Hepatocyte (in vitro differentiated cells): ENCODE data around the gene PAXX. TPM values are rescaled to one million over a fixed set of nuclear protein-coding genes. Genes with fewer than 3 reads are reported as not detected.

Experiments
- DNase-seq: peaks from one replicate; pipeline ENCODE4 v3.0.0-alpha.2; 2016; ENCODE audit warnings: low spot score
- H2AFZ ChIP-seq: fragments of 200-600 bp; sonication (generic); 2 replicates; pipeline ENCODE4 v1.6.0; 2016; ENCODE audit warnings: antibody characterized with exemption, mild to moderate bottlenecking
- H3K27ac ChIP-seq: fragments of 200-600 bp; sonication (generic); 2 replicates; pipeline ENCODE4 v1.5.1; 2016; ENCODE audit warnings: mild to moderate bottlenecking
- H3K27me3 ChIP-seq: fragments of 200-600 bp; sonication (generic); 2 replicates; pipeline ENCODE4 v1.6.1; 2016
- H3K36me3 ChIP-seq: fragments of 200-600 bp; sonication (generic); replicated peaks from 2 replicates; pipeline ENCODE4 v1.5.1; 2016; ENCODE audit warnings: low read depth; ENCODE audit not compliant: insufficient read depth
- H3K4me1 ChIP-seq: fragments of 200-600 bp; sonication (generic); 2 replicates; pipeline ENCODE4 v1.5.1; 2016; ENCODE audit warnings: mild to moderate bottlenecking, moderate library complexity; ENCODE audit not compliant: insufficient read depth
- H3K4me2 ChIP-seq: fragments of 200-600 bp; sonication (generic); 2 replicates; pipeline ENCODE4 v1.6.0; 2016
- H3K4me3 ChIP-seq: fragments of 200-600 bp; sonication (generic); 2 replicates; pipeline ENCODE4 v1.5.1; 2016; ENCODE audit warnings: mild to moderate bottlenecking
- H3K79me2 ChIP-seq: fragments of 200-600 bp; sonication (generic); 2 replicates; pipeline ENCODE4 v1.6.0; 2017; ENCODE audit warnings: mild to moderate bottlenecking
- H3K9me2 ChIP-seq: fragments of 200-600 bp; sonication (generic); replicated peaks from 2 replicates; pipeline ENCODE4 v1.6.0; 2017; ENCODE audit warnings: mild to moderate bottlenecking; ENCODE audit not compliant: insufficient read depth
- H3K9me3 ChIP-seq: fragments of 200-600 bp; sonication (generic); 2 replicates; pipeline ENCODE4 v1.5.1; 2016; ENCODE audit warnings: low read depth, mild to moderate bottlenecking
- H4K20me1 ChIP-seq: fragments of 200-600 bp; sonication (generic); 2 replicates; pipeline ENCODE4 v1.6.0; 2016; ENCODE audit warnings: mild to moderate bottlenecking; ENCODE audit not compliant: insufficient read depth, poor library complexity, severe bottlenecking
- EZH2 ChIP-seq: fragments of 200-600 bp; sonication (generic); IDR thresholded peaks from 2 replicates; pipeline ENCODE4 v1.6.1; 2016; ENCODE audit warnings: antibody characterized with exemption, mild to moderate bottlenecking, borderline replicate concordance
- EZH2phosphoT487 ChIP-seq: fragments of 200-600 bp; sonication (generic); IDR thresholded peaks from one replicate; pipeline ENCODE4 v1.6.1; 2018; ENCODE audit warnings: antibody characterized with exemption, mild to moderate bottlenecking, low read depth, moderate library complexity; ENCODE audit not compliant: unreplicated experiment, severe bottlenecking
- WGBS: methylation state at CpG from one replicate; pipeline ENCODE4 v1.1.6; 2016; ENCODE audit warnings: low lambda C conversion rate; ENCODE audit errors: missing lambda C conversion rate; 5-methylcytosine and 5-hydroxymethylcytosine counted together
- polyA plus RNA-seq: library from polyadenylated mRNA; unstranded; fragments of >200 nt; fragmentation: Nextera tagmentation; extraction: Ambion mirVana; gene quantifications from 2 replicates; pipeline ENCODE4 v1.2.1, GENCODE V29; 2016
- total RNA-seq: library from RNA; depleted of rRNA; stranded (reverse); fragments of >200 nt; gene quantifications from 2 replicates; pipeline ENCODE4 v1.2.3, GENCODE V29; 2014
- TF ChIP-seq, protein P1 (sequence below): fragments of 200-600 bp; sonication (generic); IDR thresholded peaks from 2 replicates; pipeline ENCODE4 v1.5.1; 2016; ENCODE audit warnings: antibody characterized with exemption, mild to moderate bottlenecking; ENCODE audit not compliant: poor library complexity

PAXX gene
- total and polyA plus RNA-seq, 2 experiments from 2014 or later: 39.5 to 89.5 TPM

DNA sequence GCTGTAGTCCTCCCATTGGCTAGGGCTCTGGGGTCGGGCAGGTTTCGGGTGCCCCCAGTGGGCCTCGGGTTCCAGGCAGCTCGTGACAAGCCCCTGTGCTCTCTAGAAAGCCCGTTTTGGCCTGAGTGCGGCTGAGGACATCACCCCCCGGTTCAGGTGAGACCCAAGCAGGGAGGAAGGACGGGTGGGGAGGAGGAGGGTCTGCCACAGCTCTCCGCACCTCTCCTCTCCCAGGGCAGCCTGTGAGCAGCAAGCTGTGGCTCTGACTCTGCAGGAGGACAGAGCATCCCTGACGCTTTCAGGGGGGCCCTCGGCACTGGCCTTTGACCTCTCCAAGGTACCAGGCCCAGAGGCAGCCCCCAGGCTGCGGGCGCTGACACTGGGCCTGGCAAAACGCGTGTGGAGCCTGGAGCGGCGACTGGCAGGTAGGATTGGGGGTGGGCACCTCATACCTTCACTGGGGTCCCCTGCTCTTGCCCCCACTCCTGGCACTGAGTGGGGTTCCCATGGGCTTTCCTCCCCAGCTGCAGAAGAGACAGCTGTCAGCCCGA is 672 bp downstream of the PAXX start:
- no peaks in the 10 kb centered on the region for H4K20me1 ChIP-seq
- H2AFZ ChIP-seq: no peak overlapping the region
- H3K79me2 ChIP-seq: peaks cover 7% of the 10 kb centered on the region
- H3K4me1 ChIP-seq: peaks cover 17% of the 10 kb centered on the region
- no peaks in the 10 kb centered on the region for H3K9me3 ChIP-seq
- TF ChIP-seq, protein P1, sequence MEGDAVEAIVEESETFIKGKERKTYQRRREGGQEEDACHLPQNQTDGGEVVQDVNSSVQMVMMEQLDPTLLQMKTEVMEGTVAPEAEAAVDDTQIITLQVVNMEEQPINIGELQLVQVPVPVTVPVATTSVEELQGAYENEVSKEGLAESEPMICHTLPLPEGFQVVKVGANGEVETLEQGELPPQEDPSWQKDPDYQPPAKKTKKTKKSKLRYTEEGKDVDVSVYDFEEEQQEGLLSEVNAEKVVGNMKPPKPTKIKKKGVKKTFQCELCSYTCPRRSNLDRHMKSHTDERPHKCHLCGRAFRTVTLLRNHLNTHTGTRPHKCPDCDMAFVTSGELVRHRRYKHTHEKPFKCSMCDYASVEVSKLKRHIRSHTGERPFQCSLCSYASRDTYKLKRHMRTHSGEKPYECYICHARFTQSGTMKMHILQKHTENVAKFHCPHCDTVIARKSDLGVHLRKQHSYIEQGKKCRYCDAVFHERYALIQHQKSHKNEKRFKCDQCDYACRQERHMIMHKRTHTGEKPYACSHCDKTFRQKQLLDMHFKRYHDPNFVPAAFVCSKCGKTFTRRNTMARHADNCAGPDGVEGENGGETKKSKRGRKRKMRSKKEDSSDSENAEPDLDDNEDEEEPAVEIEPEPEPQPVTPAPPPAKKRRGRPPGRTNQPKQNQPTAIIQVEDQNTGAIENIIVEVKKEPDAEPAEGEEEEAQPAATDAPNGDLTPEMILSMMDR: no peak
- no peak for TF ChIP-seq EZH2
- no peak for TF ChIP-seq EZH2phosphoT487
- no peaks in the 10 kb centered on the region for H3K36me3 ChIP-seq
- H3K27me3 ChIP-seq: no peaks in the 10 kb centered on the region
- DNase-seq: no peak
- WGBS: 46% methylated on average over 17 of the region's 18 CpGs
- peak overlapping the region; percentile 85 for H3K4me2 ChIP-seq
- H3K9me2 ChIP-seq: no peaks in the 10 kb centered on the region
- peak overlapping the region; percentile 80 for H3K27ac ChIP-seq
- peak overlapping the region; percentile 67 for H3K4me3 ChIP-seq

DNA sequence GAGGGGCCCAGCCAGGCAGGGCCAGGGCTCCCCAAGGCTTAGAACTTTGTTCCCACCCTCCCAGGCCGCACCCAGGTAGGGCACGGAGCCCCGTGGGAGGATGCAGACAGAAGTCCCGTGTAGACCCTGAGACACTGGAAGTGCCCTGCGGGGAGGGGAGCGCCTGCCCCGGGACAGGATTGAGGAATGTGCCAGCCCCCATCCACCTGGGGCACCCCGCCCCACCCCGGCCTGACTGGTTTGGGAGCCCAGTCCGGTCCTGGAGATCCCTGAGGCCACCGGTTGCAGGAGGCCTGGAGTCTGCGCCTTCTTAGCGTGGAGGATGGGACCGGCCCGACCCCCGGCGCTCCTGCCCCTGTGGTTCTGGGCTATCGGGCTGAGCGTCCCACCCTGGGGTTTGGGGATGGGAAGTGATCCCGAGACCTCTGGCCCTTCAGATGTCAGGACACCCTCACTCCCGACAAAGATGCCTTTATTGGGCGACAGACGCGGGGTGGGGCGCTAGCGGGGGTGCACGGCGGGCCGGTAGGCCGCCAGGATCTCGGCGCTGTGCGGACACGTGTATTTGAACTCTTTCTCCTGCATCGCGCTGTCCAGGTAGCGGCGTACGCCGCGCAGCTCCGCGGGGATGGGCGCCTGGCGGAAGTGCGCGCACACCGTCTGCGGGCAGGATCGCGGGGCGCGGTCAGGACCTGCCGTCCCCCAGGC is 2.1 kb downstream of the PAXX start:
- no peak for TF ChIP-seq EZH2
- TF ChIP-seq, protein P1: no peak
- no peak for TF ChIP-seq EZH2phosphoT487
- Histone ChIP-seq H3K4me1 (peaks cover 17% of the 10 kb centered on the region), H3K4me2 (peak overlapping the region; percentile 57), H2AFZ (no peak overlapping the region), H3K27ac (no peak overlapping the region), H3K36me3 (no peaks in the 10 kb centered on the region), H3K27me3 (no peaks in the 10 kb centered on the region), H3K9me2 (no peaks in the 10 kb centered on the region), H3K9me3 (no peaks in the 10 kb centered on the region), H4K20me1 (no peaks in the 10 kb centered on the region), H3K79me2 (peaks cover 7% of the 10 kb centered on the region), H3K4me3 (no peak overlapping the region)
- no peak for DNase-seq
- WGBS: 83% methylated on average over 18 of the region's 54 CpGs

DNA sequence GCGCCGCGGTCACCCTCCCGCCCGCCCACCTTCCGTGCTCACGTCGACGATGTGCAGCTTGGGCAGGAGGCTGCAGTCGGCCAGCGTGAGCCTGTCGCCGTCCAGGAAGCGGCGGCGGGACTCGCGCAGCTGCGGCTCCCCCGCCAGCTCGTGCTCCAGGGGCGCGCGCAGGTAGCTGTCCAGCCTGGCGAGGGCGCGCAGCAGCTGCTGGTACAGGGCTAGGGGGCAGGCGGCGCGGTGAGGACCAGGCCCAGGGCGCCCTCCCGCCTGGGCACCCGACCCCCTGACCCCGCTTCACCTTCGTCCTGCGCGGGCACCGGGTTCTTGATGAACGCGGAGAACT is 2.6 kb downstream of the PAXX start:
- TF ChIP-seq EZH2phosphoT487 (no peak), EZH2 (no peak)
- TF ChIP-seq, protein P1: no peak
- no peak overlapping the region for H3K4me3 ChIP-seq
- no peaks in the 10 kb centered on the region for H4K20me1 ChIP-seq
- peaks cover 7% of the 10 kb centered on the region for H3K79me2 ChIP-seq
- no peaks in the 10 kb centered on the region for H3K27me3 ChIP-seq
- no peaks in the 10 kb centered on the region for H3K9me2 ChIP-seq
- H3K27ac ChIP-seq: no peak overlapping the region
- WGBS: 66% methylated on average over 19 of the region's 40 CpGs
- H3K9me3 ChIP-seq: no peaks in the 10 kb centered on the region
- H3K4me1 ChIP-seq: peaks cover 17% of the 10 kb centered on the region
- H3K4me2 ChIP-seq: peak overlapping the region; percentile 57
- no peak for DNase-seq
- no peak overlapping the region for H2AFZ ChIP-seq
- H3K36me3 ChIP-seq: no peaks in the 10 kb centered on the region

DNA sequence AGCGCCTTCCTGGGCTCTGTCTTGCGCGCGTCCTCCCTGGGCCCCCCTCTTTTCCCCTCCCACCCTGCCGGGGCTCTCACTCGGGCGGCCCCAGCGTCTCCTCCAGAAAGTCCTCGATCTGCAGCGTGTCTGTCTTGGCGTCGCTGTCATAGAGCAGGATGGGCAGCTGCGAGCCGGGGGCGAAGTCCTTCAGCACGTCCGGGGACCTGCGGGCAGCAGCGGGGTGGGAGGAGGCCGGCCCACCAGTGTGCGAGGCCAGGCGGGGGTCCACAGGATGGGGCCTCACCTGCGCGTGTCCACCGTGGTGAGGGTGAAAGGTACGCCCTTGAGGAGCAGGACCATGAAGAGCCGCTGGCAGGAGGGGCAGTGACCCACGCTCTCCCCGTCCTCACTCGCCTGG is 3.1 kb downstream of the PAXX start:
- WGBS: 100% methylated on average over 1 of the region's 30 CpGs
- peaks cover 17% of the 10 kb centered on the region for H3K4me1 ChIP-seq
- no peak overlapping the region for H3K27ac ChIP-seq
- H3K79me2 ChIP-seq: peaks cover 7% of the 10 kb centered on the region
- H3K36me3 ChIP-seq: no peaks in the 10 kb centered on the region
- no peaks in the 10 kb centered on the region for H3K9me2 ChIP-seq
- no peak for DNase-seq
- H3K9me3 ChIP-seq: no peaks in the 10 kb centered on the region
- H3K4me3 ChIP-seq: no peak overlapping the region
- no peaks in the 10 kb centered on the region for H3K27me3 ChIP-seq
- TF ChIP-seq, protein P1: no peak
- TF ChIP-seq EZH2 (no peak), EZH2phosphoT487 (no peak)
- no peaks in the 10 kb centered on the region for H4K20me1 ChIP-seq
- no peak overlapping the region for H2AFZ ChIP-seq
- H3K4me2 ChIP-seq: peak overlapping the region; percentile 85
